ENCODE data around the gene WDR77.

The WDR77 gene

DNA sequence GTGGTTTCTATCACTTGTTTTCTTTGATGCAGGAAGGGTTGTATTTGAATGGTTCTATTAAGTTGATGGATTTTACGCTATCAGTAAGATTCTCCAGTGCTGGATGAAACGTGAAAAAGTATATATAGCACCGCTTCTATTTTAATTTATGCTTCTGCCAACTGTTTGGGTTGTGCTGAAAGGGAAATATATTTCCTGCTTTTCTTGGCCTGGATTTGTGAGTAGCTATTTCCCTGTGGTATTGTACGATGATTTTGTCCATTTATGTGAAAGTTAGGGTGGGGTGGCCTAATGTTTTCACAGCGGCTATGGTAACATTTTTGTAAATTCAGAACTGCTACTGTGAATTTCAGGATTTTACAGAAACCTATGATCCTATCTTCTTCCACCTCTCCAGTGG, 25.1 kb upstream of the WDR77 start:
- ChIA-PET CTCF (interaction anchor here (1.0 to 11.3 kb wide), 3 partner anchors 21 to 190 kb away, joined by 3 to 151 read pairs (median 4); partner anchors contain the start of genes ADORA3 and TMIGD3), POLR2A (interaction anchor here (1.5 kb wide), 1 partner anchor 34 kb away, joined by 6 read pairs; no protein-coding TSS in a partner anchor)
- Histone ChIP-seq H3K27me3 (replicated peaks in 2 of 5; ENCODE audit: control insufficient read depth in 4 of 5, insufficient read depth in 5 of 5, low read length in 4 of 5) (no peaks in the 10 kb centered on the region), H3K9me3 (ENCODE audit: control extremely low read depth in 1 of 5, control insufficient read depth in 4 of 5, insufficient read depth in 2 of 5, low read depth in 1 of 5, low read length in 4 of 5) (no peaks in the 10 kb centered on the region), H3K27ac (ENCODE audit: insufficient read depth in 1 of 2, low read depth in 1 of 2, low read length in 2 of 2, poor library complexity in 1 of 2, severe bottlenecking in 2 of 2) (peak overlapping the region; percentile 78 to 93), H3K36me3 (ENCODE audit: control insufficient read depth in 4 of 4, insufficient read depth in 4 of 4, low read length in 3 of 4) (peaks cover 0 to 11% (median 4%) of the 10 kb centered on the region in 4 experiments), H3K4me1 (ENCODE audit: control extremely low read depth in 1 of 4, control insufficient read depth in 4 of 4, insufficient read depth in 4 of 4, low read length in 3 of 4) (peaks cover 60 to 90% (median 73%) of the 10 kb centered on the region in 4 experiments), H3K4me3 (ENCODE audit: control insufficient read depth in 1 of 7, extremely low read depth in 1 of 7, insufficient read depth in 4 of 7, low read depth in 2 of 7, low read length in 6 of 7) (peak overlapping the region in 6 of 7 experiments; percentile 57 to 79 (median 70))
- DNase-seq, result no peak
- WGBS (ENCODE audit: insufficient coverage), result no CpG with 5 or more reads among the region's 5 CpGs

DNA sequence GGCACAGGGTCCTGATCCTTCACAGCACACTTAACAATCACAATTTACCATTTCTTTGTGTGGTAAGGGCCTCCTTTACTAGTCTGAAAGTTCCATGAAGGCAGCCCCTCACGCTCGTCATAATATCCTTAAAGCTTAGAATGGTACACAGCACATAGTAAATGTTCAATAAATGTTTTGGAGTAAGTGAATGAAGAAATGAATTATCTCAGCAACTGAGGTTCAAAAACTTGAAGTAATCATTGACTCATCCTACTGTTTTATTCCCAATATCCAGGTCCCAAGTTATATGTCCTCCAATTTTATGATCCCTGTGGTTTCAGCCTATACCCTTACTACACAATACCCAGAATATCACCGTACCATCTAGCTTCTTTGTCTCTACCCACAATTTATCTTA, 22.5 kb upstream of the WDR77 start:
- Histone ChIP-seq H3K9me3 (ENCODE audit: control extremely low read depth in 1 of 5, control insufficient read depth in 4 of 5, insufficient read depth in 2 of 5, low read depth in 1 of 5, low read length in 4 of 5) (no peaks in the 10 kb centered on the region), H3K4me1 (ENCODE audit: control extremely low read depth in 1 of 4, control insufficient read depth in 4 of 4, insufficient read depth in 4 of 4, low read length in 3 of 4) (peaks cover 45 to 83% (median 56%) of the 10 kb centered on the region in 4 experiments), H3K27ac (ENCODE audit: insufficient read depth in 1 of 2, low read depth in 1 of 2, low read length in 2 of 2, poor library complexity in 1 of 2, severe bottlenecking in 2 of 2) (peak overlapping the region in 1 of 2 experiments; percentile 69), H3K27me3 (replicated peaks in 2 of 5; ENCODE audit: control insufficient read depth in 4 of 5, insufficient read depth in 5 of 5, low read length in 4 of 5) (no peaks in the 10 kb centered on the region), H3K4me3 (ENCODE audit: control insufficient read depth in 1 of 7, extremely low read depth in 1 of 7, insufficient read depth in 4 of 7, low read depth in 2 of 7, low read length in 6 of 7) (peak overlapping the region in 2 of 7 experiments; percentile 17 to 43), H3K36me3 (ENCODE audit: control insufficient read depth in 4 of 4, insufficient read depth in 4 of 4, low read length in 3 of 4) (peaks cover 0 to 6% (median under 1%) of the 10 kb centered on the region in 4 experiments)
- CTCF ChIA-PET, result interaction anchor here (1.3 to 2.6 kb wide), 4 partner anchors 9 to 298 kb away, joined by 3 to 15 read pairs (median 10); no protein-coding TSS in a partner anchor
- no CpG with 5 or more reads among the region's 3 CpGs for WGBS (ENCODE audit: insufficient coverage)
- POLR2A ChIA-PET, result interaction anchor here (1.1 kb wide), 1 partner anchor 189 kb away, joined by 3 read pairs; no protein-coding TSS in a partner anchor
- DNase-seq, result no peak

DNA sequence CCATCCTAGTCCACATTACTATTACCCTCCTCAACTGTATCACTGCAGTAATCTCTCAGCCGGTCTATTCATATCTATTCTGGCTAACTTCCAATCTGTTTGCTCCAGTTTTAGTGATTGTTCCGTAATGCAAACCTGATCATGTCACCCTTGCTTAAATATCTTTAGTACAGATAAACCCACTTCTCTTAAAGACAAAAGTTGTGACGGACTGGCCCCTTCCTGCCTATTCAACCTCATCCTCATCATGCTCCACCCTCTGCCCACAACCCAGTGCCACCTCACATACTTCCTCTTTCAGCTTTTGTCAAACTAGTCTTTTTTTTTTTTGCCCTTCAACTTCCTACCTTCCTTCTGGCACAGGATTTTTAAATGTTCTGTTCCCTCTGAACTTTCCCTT, 22.0 kb upstream of the WDR77 start:
- WGBS (ENCODE audit: insufficient coverage), result 0% methylated on average over 3 of the region's 3 CpGs
- DNase-seq, result peak; percentile 94 to 99 (median 98)
- POLR2A ChIA-PET, result interaction anchor here (1.1 kb wide), 2 partner anchors 18 to 190 kb away, joined by 3 to 5 read pairs; no protein-coding TSS in a partner anchor
- Histone ChIP-seq H3K9me3 (ENCODE audit: control extremely low read depth in 1 of 5, control insufficient read depth in 4 of 5, insufficient read depth in 2 of 5, low read depth in 1 of 5, low read length in 4 of 5) (no peaks in the 10 kb centered on the region), H3K27me3 (replicated peaks in 2 of 5; ENCODE audit: control insufficient read depth in 4 of 5, insufficient read depth in 5 of 5, low read length in 4 of 5) (no peaks in the 10 kb centered on the region), H3K4me1 (ENCODE audit: control extremely low read depth in 1 of 4, control insufficient read depth in 4 of 4, insufficient read depth in 4 of 4, low read length in 3 of 4) (peaks cover 40 to 77% (median 51%) of the 10 kb centered on the region in 4 experiments), H3K4me3 (ENCODE audit: control insufficient read depth in 1 of 7, extremely low read depth in 1 of 7, insufficient read depth in 4 of 7, low read depth in 2 of 7, low read length in 6 of 7) (peak overlapping the region in 4 of 7 experiments; percentile 37 to 51 (median 46)), H3K27ac (ENCODE audit: insufficient read depth in 1 of 2, low read depth in 1 of 2, low read length in 2 of 2, poor library complexity in 1 of 2, severe bottlenecking in 2 of 2) (peak overlapping the region; percentile 46 to 69), H3K36me3 (ENCODE audit: control insufficient read depth in 4 of 4, insufficient read depth in 4 of 4, low read length in 3 of 4) (peaks cover 0 to 6% (median under 1%) of the 10 kb centered on the region in 4 experiments)
- CTCF ChIA-PET, result interaction anchor here (0.6 to 2.6 kb wide), 5 partner anchors 8 to 298 kb away, joined by 3 to 15 read pairs (median 9); no protein-coding TSS in a partner anchor

DNA sequence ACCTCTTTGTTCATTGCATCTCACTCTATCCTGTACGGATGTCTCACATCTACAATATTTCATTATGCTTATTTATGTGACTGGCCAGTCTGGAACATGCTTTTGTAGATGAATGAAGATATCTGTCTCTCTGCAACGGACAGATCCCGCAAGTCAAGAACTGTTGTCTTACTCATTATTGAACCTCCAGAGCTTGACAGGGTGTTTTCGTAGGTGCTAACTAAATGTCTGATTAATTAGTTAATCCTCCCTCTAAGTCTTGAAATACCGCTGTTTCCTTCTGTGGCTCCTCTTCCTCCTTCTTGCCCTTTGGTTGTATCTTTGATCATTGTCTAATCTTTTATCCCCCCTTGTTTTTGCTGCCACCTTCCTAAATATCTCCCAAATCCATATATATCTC, 21.5 kb upstream of the WDR77 start:
- Histone ChIP-seq H3K4me3 (ENCODE audit: control insufficient read depth in 1 of 7, extremely low read depth in 1 of 7, insufficient read depth in 4 of 7, low read depth in 2 of 7, low read length in 6 of 7) (peak overlapping the region in 3 of 7 experiments; percentile 37 to 51 (median 50)), H3K9me3 (ENCODE audit: control extremely low read depth in 1 of 5, control insufficient read depth in 4 of 5, insufficient read depth in 2 of 5, low read depth in 1 of 5, low read length in 4 of 5) (no peaks in the 10 kb centered on the region), H3K4me1 (ENCODE audit: control extremely low read depth in 1 of 4, control insufficient read depth in 4 of 4, insufficient read depth in 4 of 4, low read length in 3 of 4) (peaks cover 37 to 73% (median 47%) of the 10 kb centered on the region in 4 experiments), H3K36me3 (ENCODE audit: control insufficient read depth in 4 of 4, insufficient read depth in 4 of 4, low read length in 3 of 4) (peaks cover 0 to 6% (median under 1%) of the 10 kb centered on the region in 4 experiments), H3K27ac (ENCODE audit: insufficient read depth in 1 of 2, low read depth in 1 of 2, low read length in 2 of 2, poor library complexity in 1 of 2, severe bottlenecking in 2 of 2) (peak overlapping the region; percentile 46 to 69), H3K27me3 (replicated peaks in 2 of 5; ENCODE audit: control insufficient read depth in 4 of 5, insufficient read depth in 5 of 5, low read length in 4 of 5) (no peaks in the 10 kb centered on the region)
- DNase-seq, result peak in 1 of 3 donors; percentile 36
- ChIA-PET CTCF (interaction anchor here (0.6 to 2.6 kb wide), 5 partner anchors 8 to 299 kb away, joined by 3 to 15 read pairs (median 9); no protein-coding TSS in a partner anchor), POLR2A (interaction anchor here (1.1 kb wide), 1 partner anchor 17 kb away, joined by 5 read pairs; no protein-coding TSS in a partner anchor)
- 87% methylated on average over 4 of the region's 5 CpGs for WGBS (ENCODE audit: insufficient coverage)

DNA sequence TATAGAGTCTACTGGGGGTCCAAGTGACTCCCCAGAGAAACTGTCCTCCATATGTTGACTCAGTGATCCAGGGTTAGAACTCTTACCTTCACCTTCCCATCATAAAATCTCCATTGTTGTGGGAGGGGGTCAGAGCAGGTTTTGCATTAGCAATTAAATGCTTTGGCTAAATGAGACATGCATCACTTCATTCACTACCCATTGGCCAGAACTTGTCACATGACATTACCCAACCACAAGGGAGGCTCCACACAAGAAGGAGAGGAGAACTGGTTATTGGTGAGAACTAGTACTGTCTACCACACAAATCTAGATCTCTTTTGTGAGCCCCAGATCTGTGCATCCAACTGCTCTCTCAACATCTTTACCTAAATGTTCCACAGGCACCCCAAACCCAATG, 20.5 kb upstream of the WDR77 start:
- H3K27ac ChIP-seq (ENCODE audit: insufficient read depth in 1 of 2, low read depth in 1 of 2, low read length in 2 of 2, poor library complexity in 1 of 2, severe bottlenecking in 2 of 2), result no peak overlapping the region
- ChIA-PET CTCF (interaction anchor here (1.1 to 1.6 kb wide), 4 partner anchors 8 to 189 kb away, joined by 3 to 5 read pairs (median 4); no protein-coding TSS in a partner anchor), POLR2A (no interaction called here)
- H3K9me3 ChIP-seq (ENCODE audit: control extremely low read depth in 1 of 5, control insufficient read depth in 4 of 5, insufficient read depth in 2 of 5, low read depth in 1 of 5, low read length in 4 of 5), result no peaks in the 10 kb centered on the region
- DNase-seq, result no peak
- no peaks in the 10 kb centered on the region for H3K27me3 ChIP-seq (replicated peaks in 2 of 5; ENCODE audit: control insufficient read depth in 4 of 5, insufficient read depth in 5 of 5, low read length in 4 of 5)
- H3K36me3 ChIP-seq (ENCODE audit: control insufficient read depth in 4 of 4, insufficient read depth in 4 of 4, low read length in 3 of 4), result peaks cover 0 to 6% (median under 1%) of the 10 kb centered on the region in 4 experiments
- H3K4me3 ChIP-seq (ENCODE audit: control insufficient read depth in 1 of 7, extremely low read depth in 1 of 7, insufficient read depth in 4 of 7, low read depth in 2 of 7, low read length in 6 of 7), result no peak overlapping the region
- H3K4me1 ChIP-seq (ENCODE audit: control extremely low read depth in 1 of 4, control insufficient read depth in 4 of 4, insufficient read depth in 4 of 4, low read length in 3 of 4), result peaks cover 28 to 63% (median 38%) of the 10 kb centered on the region in 4 experiments

DNA sequence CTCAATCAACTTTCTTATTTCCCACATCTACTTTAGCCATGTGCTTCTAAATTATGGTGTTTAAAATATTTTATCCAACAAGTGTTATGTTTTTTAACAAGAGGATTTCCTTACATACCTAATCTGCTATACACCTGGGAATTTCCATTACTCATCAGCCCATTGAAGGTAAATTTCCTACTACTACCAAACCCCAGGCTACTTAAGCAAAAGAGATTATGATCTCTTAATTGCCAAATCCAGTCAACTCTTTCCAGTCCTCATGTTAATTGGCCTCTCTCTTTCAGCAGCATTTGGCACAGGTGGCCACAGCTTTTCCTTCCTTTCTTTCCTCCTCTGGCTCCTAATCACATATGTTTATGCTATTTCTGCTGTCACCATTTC, 19.7 kb upstream of the WDR77 start:
- no peak overlapping the region for H3K4me3 ChIP-seq (ENCODE audit: control insufficient read depth in 1 of 7, extremely low read depth in 1 of 7, insufficient read depth in 4 of 7, low read depth in 2 of 7, low read length in 6 of 7)
- CTCF ChIA-PET, result interaction anchor here (1.0 to 3.0 kb wide), 7 partner anchors 9 to 190 kb away, joined by 3 to 10 read pairs (median 3); no protein-coding TSS in a partner anchor
- no peaks in the 10 kb centered on the region for H3K9me3 ChIP-seq (ENCODE audit: control extremely low read depth in 1 of 5, control insufficient read depth in 4 of 5, insufficient read depth in 2 of 5, low read depth in 1 of 5, low read length in 4 of 5)
- no peak for DNase-seq
- H3K27me3 ChIP-seq (replicated peaks in 2 of 5; ENCODE audit: control insufficient read depth in 4 of 5, insufficient read depth in 5 of 5, low read length in 4 of 5), result no peaks in the 10 kb centered on the region
- H3K27ac ChIP-seq (ENCODE audit: insufficient read depth in 1 of 2, low read depth in 1 of 2, low read length in 2 of 2, poor library complexity in 1 of 2, severe bottlenecking in 2 of 2), result no peak overlapping the region
- peaks cover 0 to 6% (median under 1%) of the 10 kb centered on the region in 4 experiments for H3K36me3 ChIP-seq (ENCODE audit: control insufficient read depth in 4 of 4, insufficient read depth in 4 of 4, low read length in 3 of 4)
- peaks cover 25 to 54% (median 32%) of the 10 kb centered on the region in 4 experiments for H3K4me1 ChIP-seq (ENCODE audit: control extremely low read depth in 1 of 4, control insufficient read depth in 4 of 4, insufficient read depth in 4 of 4, low read length in 3 of 4)
- POLR2A ChIA-PET, result no interaction called here
